Measurements from ENCODE around the gene PPDPF.

Gene PPDPF

DNA sequence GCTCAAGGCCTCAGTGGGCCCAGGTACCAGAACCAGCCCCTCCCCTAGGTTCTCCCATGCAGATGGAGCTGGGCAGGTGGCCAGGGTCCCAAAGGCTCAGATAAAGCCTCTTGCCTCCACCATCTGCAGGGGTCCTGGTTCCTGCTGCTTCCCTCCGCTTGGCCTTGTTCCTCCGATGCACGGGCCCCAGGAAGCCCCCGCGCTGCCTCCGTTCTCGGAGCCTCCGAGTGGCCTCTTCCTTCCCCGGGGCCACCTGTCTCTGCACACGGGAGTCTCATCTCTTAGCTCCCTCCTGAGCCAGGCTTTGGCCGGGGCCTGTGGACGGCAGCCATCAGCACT is 18.5 kb downstream of the PPDPF start:
- no peak for DNase-seq

DNA sequence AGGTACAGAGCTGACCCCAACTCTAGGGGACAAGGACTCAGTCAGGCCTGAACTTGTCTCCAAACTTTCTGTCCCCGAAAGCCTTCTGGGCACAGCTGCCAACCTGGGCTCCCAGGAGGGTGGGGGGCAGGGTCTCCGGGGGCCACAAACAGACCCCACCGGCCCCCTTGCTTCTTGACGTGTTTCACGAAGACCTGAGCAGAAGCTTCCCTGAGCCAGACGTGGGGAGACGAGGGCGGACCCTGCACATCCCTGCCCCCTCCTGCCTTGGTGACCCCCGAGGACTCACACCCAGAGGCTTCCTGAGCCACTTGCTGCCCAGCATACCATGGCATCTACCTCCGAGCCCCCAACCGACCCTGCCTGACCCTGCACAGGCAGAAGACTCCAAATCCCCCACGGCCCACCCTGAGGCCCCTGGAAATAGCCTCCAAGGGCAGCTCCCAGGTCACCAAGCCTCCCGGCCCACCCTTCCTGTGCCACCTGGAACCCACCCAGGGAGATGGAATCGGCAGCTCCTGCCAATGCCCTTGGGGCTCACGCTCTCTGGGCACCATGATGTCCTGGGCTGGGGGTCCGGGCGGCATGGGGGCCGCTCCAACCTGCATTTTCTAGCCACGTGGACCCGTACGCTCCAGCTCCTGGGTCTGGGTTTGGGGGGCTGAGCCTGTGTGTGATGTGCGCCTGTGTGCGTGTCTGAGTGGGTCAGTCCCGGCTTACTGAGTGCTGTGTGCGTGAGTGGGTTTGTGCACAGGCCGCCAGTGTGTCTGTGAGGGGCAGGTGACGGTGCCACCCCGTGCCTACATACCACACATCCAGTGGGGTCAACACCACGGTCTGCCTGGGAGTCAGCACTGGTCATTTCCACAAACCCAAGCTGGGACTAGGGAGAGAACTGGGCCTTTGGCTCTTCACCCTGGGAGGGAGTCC is 19.1 kb downstream of the PPDPF start:
- DNase-seq, result no peak

DNA sequence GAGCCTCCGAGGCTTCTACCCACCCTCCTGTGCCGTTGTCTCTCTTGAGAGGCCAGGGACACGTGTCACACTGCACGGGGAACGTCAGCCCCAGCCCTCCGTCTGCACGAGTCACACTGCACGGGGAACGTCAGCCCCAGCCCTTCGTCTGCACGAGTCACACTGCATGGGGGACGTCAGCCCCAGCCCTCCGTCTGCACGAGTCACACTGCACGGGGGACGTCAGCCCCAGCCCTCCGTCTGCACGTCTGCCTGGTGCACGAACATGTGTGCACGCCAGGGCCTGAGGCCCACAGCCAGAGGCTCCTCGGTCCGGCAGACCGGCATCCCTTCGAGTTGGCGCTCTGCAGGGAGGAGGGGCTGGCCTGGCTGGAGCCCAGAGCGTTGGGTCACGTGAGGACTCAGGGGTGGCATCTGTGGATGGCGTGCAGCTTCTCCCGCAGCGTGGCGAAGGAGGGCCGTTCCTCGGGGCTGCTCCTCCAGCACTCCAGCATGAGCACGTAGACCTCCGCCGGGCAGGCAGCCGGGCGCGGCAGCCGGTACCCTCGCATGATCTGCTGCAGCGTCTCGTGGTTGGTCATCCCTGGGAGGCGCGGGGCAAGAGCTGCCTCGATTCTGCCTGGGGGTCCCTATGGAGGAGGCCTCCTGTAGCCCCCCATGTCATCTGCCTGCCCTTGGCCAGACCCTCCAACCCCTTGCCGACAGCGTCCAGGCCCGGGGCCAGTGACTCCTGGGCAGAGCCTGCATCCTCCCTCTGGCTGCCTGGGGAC is 20.0 kb downstream of the PPDPF start:
- DNase-seq, result no peak

DNA sequence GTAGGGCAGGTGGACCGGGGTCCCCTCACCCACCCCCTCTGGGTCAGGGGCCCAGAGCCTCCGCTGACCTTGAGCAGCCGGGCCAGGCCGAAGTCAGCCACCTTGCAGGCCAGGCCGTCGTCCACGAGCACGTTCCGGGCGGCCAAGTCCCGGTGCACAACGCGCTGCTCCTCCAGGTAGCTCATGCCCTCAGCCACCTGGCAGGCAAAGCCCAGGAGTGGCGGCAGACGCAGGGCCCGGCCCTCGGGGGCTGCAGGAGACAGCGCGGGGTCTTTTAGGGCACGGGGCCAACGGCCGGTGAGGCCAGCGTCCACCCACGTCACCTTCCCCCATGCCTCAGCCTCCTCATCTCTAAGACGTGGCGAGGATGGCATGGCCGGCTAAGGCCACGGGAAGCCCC is 20.8 kb downstream of the PPDPF start:
- DNase-seq, result no peak

DNA sequence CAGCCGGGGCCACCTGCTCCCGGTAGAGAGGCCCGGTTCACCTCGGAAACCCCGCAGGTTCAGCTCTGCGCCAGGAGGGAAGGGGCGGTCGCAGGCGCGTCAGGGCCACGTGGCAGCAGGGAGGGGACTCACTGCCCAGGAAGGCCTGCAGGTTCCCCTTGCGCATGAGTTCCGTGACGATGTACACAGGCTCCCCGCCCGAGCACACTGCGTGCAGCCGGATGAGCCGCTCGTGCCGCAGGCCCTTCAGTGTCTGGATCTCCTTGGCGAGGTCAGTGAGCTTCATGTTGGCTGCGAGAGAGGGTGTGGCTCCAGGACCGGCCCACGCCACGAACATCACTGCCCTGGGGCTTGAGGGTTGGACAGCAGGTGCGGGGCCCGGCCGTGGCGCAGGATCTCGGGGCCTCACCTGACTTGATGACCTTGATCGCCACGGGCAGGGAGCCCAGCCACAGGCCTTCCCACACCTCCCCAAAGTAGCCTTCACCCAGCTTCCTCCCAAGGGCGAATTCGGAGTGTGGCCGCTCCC is 21.5 kb downstream of the PPDPF start:
- no peak for DNase-seq

DNA sequence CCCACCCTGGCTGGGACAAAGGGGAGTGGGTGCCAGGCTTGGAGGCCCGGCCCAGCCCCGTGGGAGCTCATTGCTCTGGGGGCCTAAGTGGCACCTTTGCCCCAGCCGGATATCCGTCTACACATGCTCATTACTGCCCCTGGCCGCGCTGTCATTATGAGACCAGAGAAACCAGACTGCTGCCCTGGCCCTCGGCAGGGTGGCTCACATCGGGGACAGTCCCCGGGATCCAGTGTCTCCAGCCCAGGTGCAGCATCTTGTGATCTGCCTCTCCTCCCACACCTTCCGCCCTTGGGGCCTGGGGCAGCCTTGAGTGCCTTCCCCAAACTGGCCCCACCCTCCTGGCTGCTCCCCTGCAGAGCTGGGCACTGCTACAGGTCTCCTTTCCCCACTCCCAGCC is 22.1 kb downstream of the PPDPF start:
- no peak for DNase-seq

DNA sequence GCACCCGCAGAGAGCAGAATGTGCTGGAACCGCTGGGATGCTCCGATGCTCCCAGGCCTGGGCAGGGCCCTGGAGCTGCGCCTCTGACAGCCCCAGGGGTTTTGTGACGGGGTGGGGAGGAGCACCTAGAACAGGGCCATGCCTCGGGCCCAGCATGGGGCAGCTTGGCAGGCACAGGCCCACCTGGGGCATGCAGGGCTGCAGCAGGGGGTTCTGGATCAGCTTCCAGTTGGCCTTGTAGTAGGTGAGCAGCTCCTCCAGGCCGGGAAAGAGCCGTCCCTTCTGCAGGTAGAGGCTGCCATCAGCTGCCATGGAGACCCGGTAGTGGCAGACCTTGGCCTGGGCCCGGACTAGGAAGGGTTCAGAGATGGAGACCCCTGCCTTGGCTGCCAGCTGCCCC is 22.6 kb downstream of the PPDPF start:
- DNase-seq, result no peak

DNA sequence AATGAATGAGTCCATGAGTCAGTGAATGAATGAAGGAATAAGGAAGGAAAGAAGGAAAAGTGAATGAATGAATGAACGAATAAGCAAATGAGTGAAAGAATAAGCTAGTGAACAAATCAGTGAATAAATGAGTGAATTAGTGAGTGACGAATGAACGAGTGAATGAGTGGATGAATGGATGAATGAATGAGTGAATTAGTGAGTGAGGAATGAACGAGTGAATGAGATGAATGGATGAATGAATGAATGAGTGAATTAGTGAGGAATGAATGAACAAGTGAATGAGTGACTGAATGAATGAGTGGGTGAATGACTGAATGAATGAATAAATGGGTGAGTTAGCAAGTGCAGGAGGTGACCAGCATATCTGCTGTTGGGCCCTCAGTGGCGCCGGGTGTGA is 23.2 kb downstream of the PPDPF start:
- no peak for DNase-seq

DNA sequence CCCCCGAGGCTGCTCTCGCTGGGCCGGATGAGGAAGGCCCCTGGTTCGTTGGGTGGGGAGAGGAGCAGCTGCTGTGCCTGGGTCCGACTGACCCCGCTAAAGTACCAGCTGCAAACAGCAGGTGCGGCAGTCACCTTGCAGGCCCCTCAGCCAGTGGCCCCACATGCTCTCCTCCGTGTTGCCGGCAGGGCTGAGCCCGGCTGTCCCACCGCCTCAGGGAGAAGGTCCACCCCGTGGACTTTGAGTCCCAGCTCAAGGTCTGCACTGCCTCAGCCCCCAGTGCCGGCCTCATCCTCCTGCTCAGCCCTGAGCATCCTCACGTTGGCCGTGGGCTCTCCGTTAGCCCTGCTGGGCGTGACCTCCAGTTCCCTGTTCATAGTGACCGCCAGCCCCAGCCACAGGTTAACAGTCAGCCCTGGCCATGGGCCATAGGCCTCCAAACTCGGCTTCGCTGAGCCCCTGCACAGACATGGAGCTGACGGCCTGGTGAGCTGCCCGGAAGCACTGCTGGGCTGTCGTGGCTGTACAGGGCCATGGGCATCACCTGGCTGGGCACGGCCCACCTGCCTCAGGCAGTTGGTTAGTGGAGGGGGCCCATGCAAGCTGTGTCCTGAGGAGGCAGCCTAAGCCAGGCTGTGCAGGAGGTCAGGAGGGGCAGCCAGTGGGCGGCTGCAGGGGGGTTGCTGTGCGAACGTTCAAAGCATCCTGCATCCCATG is 23.8 kb downstream of the PPDPF start:
- DNase-seq, result no peak

DNA sequence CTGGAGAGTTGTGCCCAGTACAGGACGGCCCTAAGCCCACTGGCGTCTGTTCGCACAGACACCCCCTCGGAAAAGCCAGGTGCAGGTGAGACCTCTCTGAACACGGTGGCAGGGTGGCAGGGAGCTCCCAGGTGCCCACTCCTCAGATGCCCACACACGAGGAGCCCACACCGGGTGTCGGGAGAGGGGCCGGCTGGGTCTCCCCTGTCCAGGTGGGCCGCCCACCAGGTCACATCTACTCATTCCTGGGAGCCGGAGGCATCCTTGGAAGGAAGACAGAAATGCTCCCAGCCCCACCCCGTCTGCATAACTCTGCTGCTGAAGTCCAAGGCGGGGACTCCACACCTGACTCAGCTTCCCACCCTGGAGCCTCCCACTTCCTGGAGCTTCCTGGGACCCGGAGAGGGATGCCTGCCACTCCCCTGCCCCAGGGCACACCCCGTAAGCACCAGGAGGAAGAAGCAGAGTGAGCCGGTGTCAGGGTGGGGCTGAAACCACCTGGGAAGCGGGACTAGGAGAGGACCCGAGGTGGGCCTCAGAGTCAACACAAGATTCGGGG is 24.5 kb downstream of the PPDPF start:
- DNase-seq, result no peak

DNA sequence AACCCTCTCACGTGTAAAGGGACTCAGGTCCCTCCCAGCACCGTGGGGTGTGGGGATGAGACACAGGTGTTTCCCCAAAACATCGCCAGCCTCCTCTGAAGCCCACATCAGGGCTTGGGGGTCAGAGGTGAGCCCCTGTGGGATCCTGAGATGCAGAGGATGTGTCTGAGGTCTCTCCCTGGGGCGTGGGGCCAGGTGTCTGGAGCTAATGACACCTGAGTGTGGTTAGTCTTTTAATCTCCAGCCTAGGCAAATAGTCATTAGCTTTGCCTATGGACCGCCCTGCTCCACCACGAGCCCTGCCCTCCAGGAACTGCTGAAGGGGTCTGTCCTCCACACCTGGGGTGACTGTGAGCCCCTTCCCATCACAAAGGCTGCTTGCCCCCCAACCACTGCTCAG is 25.2 kb downstream of the PPDPF start:
- no peak for DNase-seq

DNA sequence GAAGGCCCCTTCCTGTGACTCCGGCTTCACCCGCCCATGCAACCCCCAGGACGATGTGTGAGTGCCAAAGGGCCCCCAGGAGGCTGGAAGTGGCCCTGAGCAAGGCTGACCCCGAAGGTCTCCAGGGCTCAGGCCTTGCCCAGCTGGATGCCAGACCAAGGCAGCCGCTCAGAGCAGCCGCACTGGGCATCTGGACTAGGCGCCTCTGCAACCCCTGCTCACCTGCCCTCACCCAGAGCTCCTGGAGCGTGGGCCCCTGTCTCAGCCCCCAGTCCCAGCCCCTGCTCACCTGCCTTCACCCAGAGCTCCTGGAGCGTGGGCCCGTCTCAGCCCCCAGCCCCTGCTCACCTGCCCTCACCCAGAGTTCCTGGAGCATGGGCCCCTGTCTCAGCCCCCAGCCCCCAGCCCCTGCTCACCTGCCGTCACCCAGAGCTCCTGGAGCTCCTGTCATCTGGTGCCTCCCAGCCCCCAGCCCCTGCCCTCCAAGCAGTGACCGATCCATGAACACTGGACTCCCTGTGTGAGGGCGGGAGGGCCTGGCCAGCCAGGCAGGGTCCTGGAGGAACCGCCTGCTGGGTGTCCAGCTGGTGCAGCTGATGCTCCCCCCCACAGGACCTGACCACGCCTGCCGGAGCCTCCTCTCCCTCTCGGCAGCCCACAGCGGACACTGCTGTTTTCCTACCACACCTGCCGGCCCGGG is 25.8 kb downstream of the PPDPF start:
- no peak for DNase-seq

DNA sequence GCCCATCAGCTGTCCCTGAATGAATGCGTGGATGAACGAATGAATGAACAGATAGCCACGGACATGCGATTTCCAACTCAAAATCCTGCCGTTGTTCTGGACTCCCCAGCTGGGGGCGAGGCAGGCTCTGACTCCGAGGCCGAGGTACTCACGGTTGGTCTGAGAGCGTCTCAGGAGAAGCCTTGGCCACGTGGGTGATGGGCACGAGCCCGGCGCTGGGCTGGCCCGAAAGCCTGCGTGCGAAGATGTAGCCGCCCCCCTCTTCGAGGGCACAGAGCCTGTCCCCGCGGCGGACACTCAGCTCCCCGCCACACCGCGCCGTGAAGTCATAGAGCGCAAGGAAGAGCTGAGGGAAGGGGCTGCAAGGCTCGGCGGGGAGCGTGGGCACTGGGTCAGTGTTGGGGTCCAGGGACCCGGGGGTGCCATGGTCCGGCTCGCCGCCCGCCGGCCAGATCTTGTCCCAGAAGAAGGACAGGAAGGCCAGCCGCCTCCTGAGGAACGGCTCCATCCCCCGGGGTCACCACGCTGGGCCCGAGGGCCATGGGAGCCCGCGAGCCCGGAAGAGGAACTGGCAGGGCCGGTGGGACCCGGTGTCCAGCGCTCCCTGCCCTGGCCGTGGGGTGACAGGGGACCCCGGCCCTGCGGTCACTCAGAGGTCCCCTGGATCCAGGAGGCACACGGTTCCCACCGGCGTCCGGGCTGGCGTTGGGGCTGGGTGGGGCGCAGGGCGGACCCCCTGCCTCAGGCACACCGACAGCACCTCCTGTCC is 26.6 kb downstream of the PPDPF start:
- DNase-seq, result no peak

DNA sequence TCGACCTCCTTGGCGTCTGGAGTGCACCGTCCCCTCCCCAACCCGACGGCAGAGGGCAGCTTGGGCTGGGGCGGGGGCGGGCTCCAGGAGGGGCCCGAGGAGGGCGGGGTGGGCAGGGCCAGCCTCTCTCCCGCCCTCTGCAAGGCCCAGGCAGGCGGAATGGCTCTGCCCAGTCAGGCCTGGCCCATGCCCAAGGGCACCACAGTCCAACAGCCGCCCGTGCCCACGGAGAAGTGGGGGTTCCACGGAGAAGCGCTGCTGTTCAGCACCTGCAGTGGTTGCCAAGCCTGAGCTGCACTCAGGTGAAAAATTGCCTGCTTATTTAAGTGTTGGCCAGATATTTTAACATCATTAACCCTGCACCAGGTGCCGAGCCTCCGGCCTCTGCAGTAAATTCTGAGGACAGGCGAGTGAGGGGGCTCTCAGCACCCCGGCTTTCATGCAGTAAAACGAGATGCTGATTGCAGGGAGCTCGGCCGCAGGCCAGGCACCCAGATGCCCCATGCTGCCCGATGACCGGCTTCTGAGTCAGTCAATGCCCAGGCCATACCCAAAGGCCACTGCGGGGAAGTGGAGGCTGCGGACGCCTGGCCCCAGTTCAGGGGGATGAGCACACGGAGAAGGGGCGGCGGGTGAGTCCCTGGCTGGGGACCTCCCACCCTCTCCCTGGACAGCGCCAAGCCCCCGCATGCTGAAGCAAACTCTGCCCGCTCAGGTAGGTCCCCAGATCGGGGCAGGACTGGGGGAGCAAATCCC is 27.3 kb downstream of the PPDPF start, which contains the start of gene SRMS:
TSS of gene SRMS (minus strand) at position 25 of the 756 bp plus-strand sequence. CDS start 286 bp downstream, outside the sequence.
- no peak for DNase-seq

DNA sequence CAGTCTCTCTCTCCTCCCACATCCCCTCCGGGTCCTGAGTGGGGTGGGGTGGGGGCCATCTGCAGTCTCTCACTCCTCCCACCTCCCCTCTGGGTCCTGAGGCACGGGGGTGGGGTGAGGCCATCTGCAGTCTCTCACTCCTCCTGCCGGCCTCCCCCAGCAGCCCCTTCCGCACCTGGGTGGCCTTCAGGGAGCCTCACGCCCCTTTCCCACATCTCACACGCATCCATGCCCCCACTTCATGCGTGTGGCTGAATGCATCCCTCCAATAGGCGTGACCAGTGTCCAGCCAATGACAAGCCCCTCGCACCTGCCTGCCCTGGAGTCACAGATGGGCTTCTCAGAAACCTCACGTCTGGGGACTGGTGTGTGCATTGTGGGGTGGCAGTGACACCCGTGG is 28.0 kb downstream of the PPDPF start:
- no peak for DNase-seq

DNA sequence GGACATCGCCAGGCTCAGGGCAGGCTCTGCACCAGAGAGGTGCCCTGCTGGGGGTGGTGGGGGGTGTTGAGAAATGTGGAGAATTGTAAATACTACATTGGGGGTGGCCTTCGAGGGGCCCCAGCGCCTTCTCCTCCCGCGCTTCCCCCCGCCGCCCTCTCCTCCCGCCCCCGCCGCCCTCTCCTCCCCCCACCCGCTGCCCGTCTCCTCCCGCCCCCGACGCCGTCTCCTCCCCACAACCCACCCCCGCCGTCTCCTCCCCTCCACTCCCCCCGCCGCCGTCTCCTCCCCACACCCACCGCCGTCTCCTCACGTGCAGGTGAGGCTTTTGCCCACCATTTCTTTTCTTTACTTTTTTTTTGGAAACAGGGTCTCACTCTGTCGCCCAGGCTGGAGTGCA is 28.5 kb downstream of the PPDPF start:
- DNase-seq, result no peak

DNA sequence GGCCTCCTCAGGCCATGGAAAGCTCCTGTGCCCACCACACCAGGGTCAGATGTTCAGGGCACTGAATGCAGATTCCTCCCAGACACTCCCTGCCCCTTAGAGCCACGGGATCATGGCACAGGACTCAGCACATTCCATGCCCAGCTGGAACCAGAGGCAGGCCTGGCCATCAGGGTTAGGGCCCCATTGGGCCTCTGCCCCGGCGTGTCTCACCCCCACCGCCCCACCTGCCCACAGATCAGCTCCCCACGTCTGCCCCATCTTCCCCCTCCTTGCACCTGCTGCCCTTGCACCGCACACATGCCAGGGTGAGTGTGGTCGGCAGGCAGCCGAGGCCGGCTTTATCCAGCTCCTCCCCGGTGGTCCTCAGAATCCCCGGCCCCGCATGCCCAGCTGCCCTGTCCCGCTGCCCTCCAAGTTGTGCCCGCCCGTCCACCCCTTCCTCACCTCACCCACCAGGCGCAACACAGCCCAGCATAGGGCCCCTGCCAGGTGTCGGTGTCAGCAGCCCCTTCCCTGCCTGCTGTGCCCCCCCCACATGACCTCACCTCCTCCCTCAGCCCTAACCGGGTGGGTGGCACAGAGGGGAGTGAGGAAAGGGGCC is 29.2 kb downstream of the PPDPF start:
- no peak for DNase-seq

DNA sequence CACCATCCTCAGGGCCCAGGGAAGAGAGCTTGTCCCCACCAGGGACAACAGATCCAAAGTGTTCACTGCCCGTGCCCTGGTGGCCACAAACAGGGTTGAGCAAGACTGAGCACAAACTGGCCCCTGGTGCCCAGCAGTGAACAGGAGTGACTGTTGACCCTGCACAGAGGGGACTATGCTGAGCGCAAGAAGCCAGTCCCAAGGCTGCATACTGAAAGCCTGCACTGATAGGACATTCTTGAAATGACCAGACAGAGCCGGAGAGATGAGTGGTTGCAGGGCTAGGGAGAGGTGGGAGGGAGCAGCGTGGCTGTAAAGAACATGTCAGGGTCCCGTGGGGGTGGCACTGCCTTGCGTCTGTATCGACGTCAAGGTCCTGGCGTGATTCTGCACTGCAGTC is 30.5 kb downstream of the PPDPF start:
- no peak for DNase-seq

DNA sequence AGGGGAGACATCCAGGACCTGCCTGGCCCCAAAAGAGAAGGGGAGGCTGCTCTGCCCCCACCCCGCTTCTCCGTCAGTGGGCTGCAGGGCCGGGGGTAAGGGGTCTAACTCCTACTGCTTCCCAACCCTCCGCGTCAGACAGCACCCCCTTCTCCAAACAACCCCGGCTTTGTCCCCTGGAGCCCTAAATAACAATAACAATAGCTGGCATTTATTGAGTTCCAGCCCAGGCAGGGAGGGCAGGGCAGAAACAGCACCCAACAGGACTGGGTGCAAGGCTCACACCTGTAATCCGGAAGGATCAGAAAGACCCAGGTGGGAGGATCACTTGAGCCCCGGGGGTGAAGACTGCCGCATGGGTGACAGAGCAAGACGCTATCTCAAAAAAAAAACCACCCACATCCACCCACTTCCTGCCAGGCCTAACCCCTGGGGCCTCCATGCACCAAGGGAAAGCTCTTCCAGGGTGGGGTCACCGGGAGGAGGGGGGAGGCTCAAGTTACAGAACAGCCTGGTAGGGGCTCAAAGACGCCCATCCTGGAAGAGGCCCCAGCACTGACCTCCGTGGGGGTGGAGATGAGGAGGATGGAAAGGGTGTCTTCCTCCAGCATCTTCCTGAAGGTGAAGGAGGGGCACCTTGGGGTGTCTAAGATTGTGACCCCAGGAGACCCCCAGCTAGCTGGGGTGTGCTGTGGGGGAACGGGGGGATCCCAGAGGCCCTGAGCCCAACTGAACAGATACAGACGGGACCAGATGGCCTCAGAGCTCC is 32.1 kb downstream of the PPDPF start:
- DNase-seq, result no peak
